ENCODE measurements around the gene GAB2.

DNA sequence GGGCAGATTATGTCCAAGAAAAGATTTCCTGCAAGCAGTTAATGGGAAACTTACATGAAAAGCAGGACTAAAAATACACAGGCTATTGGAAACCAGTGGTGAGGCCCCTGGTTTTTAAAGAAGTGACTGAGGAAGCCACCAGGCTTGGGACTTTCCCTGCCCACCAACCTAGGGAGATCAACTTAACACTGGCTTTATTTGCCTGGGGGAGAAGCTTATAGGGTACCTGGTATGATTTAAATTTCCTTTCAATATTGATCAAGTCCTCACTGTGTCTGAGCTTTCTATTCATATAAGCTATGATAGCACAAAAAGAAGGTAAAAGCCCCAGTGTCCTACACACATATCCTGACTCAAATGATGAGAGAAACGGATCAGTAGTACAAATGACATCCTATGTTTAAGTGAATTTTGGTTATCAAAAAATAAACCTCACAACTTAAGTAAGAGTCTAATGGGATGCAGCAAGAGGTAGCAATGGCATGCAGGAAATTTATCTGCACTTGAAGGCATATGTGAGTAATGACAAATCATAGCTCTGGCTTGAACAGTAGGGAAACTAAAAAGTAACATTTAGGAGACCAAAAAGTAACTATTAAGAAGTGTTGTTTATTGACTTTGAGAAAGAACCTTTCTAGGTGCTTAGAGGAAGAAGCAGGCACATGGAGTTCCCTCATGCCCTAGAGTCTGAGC lies 85.3 kb downstream of the GAB2 start:
- no peak for TF ChIP-seq POLR2AphosphoS5 (IDR thresholded peaks at IDR 0.05)
- TF ChIP-seq EP300 (IDR thresholded peaks at IDR 0.05) = no peak
- no peak for TF ChIP-seq CTCF (IDR thresholded peaks at IDR 0.05)
